ENCODE measurements around the gene PKNOX2.

- TF ChIP-seq POLR2A (IDR thresholded peaks at IDR 0.05; ENCODE audit: low read length): no peak
- TF ChIP-seq GATA1 (IDR thresholded peaks at IDR 0.05; ENCODE audit: low read depth, low read length): no peak
These were observed 195.5 kb downstream of the PKNOX2 start for GRCh38 chr11:125360066-125360465.
